ENCODE measurements around the gene ARID1B.

DNA sequence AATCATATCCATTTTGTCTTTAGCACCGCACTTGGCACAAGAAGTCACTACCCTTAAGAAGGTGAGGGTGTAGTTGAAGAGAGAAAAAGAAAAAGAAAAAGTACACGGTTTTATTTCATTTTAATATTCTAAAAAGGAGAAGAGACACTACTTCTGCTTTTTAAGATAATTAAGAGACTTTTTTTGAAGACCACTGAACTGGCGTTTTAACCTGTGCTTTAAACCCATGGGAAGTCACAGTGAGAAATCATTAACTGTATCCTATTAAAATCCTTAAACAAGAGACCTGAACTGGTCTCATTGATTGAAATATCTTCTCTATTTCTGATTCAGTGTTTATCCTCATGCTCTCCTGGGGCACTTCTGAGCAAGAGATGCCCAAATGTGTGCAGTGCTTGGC is 302.6 kb downstream of the ARID1B start:
- TF ChIP-seq, protein P1, sequence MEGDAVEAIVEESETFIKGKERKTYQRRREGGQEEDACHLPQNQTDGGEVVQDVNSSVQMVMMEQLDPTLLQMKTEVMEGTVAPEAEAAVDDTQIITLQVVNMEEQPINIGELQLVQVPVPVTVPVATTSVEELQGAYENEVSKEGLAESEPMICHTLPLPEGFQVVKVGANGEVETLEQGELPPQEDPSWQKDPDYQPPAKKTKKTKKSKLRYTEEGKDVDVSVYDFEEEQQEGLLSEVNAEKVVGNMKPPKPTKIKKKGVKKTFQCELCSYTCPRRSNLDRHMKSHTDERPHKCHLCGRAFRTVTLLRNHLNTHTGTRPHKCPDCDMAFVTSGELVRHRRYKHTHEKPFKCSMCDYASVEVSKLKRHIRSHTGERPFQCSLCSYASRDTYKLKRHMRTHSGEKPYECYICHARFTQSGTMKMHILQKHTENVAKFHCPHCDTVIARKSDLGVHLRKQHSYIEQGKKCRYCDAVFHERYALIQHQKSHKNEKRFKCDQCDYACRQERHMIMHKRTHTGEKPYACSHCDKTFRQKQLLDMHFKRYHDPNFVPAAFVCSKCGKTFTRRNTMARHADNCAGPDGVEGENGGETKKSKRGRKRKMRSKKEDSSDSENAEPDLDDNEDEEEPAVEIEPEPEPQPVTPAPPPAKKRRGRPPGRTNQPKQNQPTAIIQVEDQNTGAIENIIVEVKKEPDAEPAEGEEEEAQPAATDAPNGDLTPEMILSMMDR (IDR thresholded peaks at IDR 0.05): no peak
- TF ChIP-seq POLR2A (IDR thresholded peaks at IDR 0.05): no peak
